ENCODE measurements around the gene PHLDA2.

PHLDA2 gene

DNA sequence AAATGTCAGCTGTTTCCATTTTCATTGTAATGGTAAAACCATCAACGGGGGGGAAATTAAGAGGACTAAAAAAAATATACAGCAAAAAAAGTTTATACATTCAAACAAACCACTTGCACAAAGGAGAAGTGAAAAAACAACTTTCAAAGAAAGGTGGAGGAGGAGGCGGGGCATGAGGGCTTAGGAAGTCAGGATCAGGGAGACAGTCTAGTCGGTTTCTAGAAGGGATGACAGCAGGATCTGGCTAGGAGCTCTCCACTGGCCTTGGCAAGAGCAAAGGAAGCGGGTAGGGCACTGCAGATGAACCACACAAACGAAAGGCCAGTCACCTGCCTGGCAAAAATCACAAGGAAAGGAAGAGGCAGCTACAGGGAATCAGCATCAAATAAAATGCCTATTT lies 31.9 kb upstream of the PHLDA2 start:
- no peak overlapping the region for H3K4me3 ChIP-seq (ENCODE audit: insufficient read depth, low read depth, low read length, poor library complexity, severe bottlenecking)
- H3K9me3 ChIP-seq (ENCODE audit: control insufficient read depth, low read length): no peaks in the 10 kb centered on the region
- no peak overlapping the region for H3K27ac ChIP-seq (ENCODE audit: insufficient read depth, low read length, poor library complexity, severe bottlenecking)
- H3K27me3 ChIP-seq (replicated peaks; ENCODE audit: control insufficient read depth, insufficient read depth, low read length, poor library complexity, severe bottlenecking): no peaks in the 10 kb centered on the region
- no peaks in the 10 kb centered on the region for H3K4me1 ChIP-seq (ENCODE audit: control insufficient read depth, insufficient read depth, low read length, poor library complexity, severe bottlenecking)
- no peak for DNase-seq
- peaks cover 90% of the 10 kb centered on the region for H3K36me3 ChIP-seq (ENCODE audit: control insufficient read depth, insufficient read depth, low read length)

DNA sequence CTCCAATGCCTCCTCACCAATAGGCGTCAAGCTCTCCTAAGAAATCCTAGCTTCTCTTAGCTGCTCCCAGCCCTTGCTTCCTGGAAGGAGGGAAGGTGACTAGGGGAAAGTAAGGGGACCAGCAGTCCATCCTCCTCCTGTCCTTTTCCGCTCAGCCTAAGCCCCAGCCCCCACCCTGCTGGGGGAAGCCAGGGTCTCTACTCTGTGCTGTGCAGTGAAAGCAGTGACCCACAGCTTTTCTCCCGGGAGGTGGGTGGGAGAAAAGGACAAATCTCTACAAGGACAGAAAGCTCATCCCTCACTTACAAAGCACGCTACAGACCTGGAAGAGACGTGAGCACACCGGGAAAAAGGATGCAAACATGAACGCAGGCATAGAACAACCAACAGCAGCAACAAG lies 30.9 kb upstream of the PHLDA2 start:
- Histone ChIP-seq H3K4me1 (ENCODE audit: control insufficient read depth, insufficient read depth, low read length, poor library complexity, severe bottlenecking) (no peaks in the 10 kb centered on the region), H3K4me3 (ENCODE audit: insufficient read depth, low read depth, low read length, poor library complexity, severe bottlenecking) (no peak overlapping the region), H3K36me3 (ENCODE audit: control insufficient read depth, insufficient read depth, low read length) (peaks cover 88% of the 10 kb centered on the region), H3K27me3 (replicated peaks; ENCODE audit: control insufficient read depth, insufficient read depth, low read length, poor library complexity, severe bottlenecking) (no peaks in the 10 kb centered on the region), H3K9me3 (ENCODE audit: control insufficient read depth, low read length) (no peaks in the 10 kb centered on the region), H3K27ac (ENCODE audit: insufficient read depth, low read length, poor library complexity, severe bottlenecking) (no peak overlapping the region)
- DNase-seq: no peak

DNA sequence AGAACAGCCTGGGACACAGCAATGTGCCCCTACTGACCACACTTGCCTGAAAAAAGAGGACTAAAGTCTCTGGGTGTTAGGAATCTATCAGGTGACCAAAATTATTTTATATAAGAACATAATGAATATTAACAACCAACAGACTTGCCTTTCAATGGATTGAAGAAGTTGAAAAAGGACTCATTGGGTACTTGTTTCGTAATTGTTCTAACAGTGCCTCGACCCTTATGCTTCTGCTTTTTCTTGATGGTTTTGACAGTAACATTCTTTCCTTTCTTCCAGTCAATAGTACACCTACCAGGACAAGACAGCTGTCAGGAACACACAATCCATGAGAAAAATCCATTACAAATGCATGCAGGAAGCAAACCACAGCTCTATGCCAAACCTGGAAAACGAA lies 29.0 kb upstream of the PHLDA2 start:
- Histone ChIP-seq H3K27me3 (replicated peaks; ENCODE audit: control insufficient read depth, insufficient read depth, low read length, poor library complexity, severe bottlenecking) (no peaks in the 10 kb centered on the region), H3K4me1 (ENCODE audit: control insufficient read depth, insufficient read depth, low read length, poor library complexity, severe bottlenecking) (no peaks in the 10 kb centered on the region), H3K4me3 (ENCODE audit: insufficient read depth, low read depth, low read length, poor library complexity, severe bottlenecking) (no peak overlapping the region), H3K9me3 (ENCODE audit: control insufficient read depth, low read length) (no peaks in the 10 kb centered on the region), H3K36me3 (ENCODE audit: control insufficient read depth, insufficient read depth, low read length) (peaks cover 90% of the 10 kb centered on the region), H3K27ac (ENCODE audit: insufficient read depth, low read length, poor library complexity, severe bottlenecking) (no peak overlapping the region)
- no peak for DNase-seq

DNA sequence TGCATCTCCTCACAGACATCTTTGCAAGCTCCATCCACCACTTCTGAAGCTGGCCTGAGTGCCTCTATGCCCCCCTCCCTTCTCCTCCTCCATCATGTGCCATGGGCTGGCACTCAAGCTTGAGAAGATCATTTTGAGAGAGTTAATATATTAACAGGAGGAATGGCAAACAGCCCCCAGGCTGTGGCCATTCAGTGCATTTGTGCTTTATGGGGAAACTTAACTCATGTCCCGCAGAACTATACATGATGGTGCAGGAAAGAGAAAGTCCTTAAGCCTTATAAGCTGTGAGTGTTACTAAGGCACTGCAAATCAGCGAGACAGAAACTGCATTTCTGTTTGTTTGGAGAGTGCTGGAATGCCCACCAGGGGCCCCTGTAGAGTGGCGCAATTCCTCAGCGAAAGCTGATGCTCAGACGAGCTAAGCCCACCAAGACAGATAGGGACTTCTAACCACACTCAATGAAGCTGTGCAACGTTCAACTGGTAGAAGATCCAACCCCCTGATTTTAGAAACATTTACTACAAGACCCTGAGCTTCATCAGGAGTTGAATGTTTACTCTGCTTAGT lies 26.8 kb upstream of the PHLDA2 start:
- Histone ChIP-seq H3K27ac (ENCODE audit: insufficient read depth, low read length, poor library complexity, severe bottlenecking) (no peak overlapping the region), H3K4me1 (ENCODE audit: control insufficient read depth, insufficient read depth, low read length, poor library complexity, severe bottlenecking) (no peaks in the 10 kb centered on the region), H3K36me3 (ENCODE audit: control insufficient read depth, insufficient read depth, low read length) (peaks cover 96% of the 10 kb centered on the region), H3K4me3 (ENCODE audit: insufficient read depth, low read depth, low read length, poor library complexity, severe bottlenecking) (no peak overlapping the region), H3K9me3 (ENCODE audit: control insufficient read depth, low read length) (no peaks in the 10 kb centered on the region), H3K27me3 (replicated peaks; ENCODE audit: control insufficient read depth, insufficient read depth, low read length, poor library complexity, severe bottlenecking) (no peaks in the 10 kb centered on the region)
- no peak for DNase-seq

DNA sequence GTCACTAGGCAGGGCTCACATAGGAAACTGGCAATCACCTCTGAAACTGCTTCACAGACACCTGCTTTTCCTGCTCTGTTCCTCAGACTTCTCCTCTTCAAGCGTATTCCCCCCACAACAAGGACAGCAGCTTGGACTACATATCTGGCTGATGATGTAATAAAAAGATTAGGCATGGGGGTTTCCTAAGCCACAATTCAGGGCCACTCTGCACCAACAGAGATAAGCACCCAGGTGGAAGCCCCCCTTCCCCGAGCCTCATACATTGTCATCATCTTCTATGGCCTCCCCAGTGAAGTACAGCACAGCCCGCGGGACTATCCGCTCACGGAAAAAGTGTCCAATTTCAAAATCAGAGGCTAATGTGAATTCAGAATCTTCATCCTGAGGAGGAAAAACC lies 25.0 kb upstream of the PHLDA2 start:
- Histone ChIP-seq H3K9me3 (ENCODE audit: control insufficient read depth, low read length) (no peaks in the 10 kb centered on the region), H3K27ac (ENCODE audit: insufficient read depth, low read length, poor library complexity, severe bottlenecking) (no peak overlapping the region), H3K4me1 (ENCODE audit: control insufficient read depth, insufficient read depth, low read length, poor library complexity, severe bottlenecking) (no peaks in the 10 kb centered on the region), H3K36me3 (ENCODE audit: control insufficient read depth, insufficient read depth, low read length) (peaks cover 96% of the 10 kb centered on the region), H3K27me3 (replicated peaks; ENCODE audit: control insufficient read depth, insufficient read depth, low read length, poor library complexity, severe bottlenecking) (no peaks in the 10 kb centered on the region), H3K4me3 (ENCODE audit: insufficient read depth, low read depth, low read length, poor library complexity, severe bottlenecking) (no peak overlapping the region)
- DNase-seq: no peak

DNA sequence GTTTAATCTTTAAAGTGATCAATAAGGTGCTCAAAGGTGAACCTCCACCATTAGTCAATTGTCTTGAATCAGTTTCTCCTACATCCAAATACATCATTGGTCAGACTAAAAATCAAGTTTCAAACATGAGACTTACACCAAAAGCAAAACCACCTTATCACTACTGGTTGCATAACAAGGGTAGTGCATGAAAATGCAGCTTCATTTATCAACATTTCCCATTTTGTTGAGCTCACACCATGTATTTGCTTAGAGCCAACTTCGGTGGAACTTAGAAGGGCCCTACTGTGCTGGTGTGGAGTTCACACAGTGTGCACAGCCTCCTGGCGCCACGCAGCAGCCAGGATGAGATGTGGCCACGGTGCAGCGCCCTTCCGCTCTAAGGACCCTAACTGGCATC lies 23.1 kb upstream of the PHLDA2 start:
- H3K27me3 ChIP-seq (replicated peaks; ENCODE audit: control insufficient read depth, insufficient read depth, low read length, poor library complexity, severe bottlenecking): no peaks in the 10 kb centered on the region
- H3K36me3 ChIP-seq (ENCODE audit: control insufficient read depth, insufficient read depth, low read length): peaks cover 94% of the 10 kb centered on the region
- H3K4me3 ChIP-seq (ENCODE audit: insufficient read depth, low read depth, low read length, poor library complexity, severe bottlenecking): no peak overlapping the region
- no peak overlapping the region for H3K27ac ChIP-seq (ENCODE audit: insufficient read depth, low read length, poor library complexity, severe bottlenecking)
- DNase-seq: no peak
- H3K9me3 ChIP-seq (ENCODE audit: control insufficient read depth, low read length): no peaks in the 10 kb centered on the region
- H3K4me1 ChIP-seq (ENCODE audit: control insufficient read depth, insufficient read depth, low read length, poor library complexity, severe bottlenecking): no peaks in the 10 kb centered on the region

DNA sequence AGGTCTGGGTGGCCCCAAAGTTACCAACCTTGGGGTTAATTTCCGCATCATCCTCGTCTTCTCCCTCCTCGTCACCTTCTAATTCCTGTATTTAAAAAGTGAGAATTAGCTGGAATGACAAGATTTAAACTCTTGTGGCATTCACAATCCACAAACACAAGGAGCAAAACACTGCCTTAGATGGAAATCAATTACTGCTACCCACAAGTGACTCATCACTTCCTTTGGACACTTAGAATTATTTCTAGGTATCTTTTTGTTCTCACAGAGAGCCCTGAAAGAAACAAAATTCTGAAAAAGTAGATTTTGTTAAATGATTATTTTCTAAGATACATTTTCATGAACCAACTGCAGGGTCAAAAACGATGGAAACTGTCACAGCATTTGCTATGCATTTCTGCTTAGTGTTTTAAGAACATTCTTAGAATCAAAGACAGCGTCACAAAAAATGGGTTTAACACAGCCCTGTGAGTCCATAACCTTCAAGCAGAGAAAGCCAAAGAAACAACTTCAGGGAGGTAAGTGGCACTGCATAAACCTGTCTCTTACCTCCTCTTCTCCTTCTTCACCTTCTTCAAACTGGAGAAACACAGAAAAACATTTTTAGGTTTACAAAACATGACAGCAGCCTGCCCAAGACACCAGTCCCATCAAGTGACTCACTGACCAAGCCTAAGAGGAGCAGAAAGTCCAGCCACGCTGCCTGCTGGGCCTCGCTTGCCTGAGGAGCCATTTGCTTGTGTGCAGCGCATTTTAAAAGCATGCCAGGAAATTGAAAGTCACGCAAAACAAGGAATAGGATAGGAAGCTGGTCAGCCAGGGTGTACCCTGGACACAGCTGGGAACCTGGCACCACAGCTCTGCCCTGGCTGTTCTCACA lies 22.3 kb upstream of the PHLDA2 start:
- Histone ChIP-seq H3K36me3 (ENCODE audit: control insufficient read depth, insufficient read depth, low read length) (peaks cover 93% of the 10 kb centered on the region), H3K27ac (ENCODE audit: insufficient read depth, low read length, poor library complexity, severe bottlenecking) (no peak overlapping the region), H3K4me3 (ENCODE audit: insufficient read depth, low read depth, low read length, poor library complexity, severe bottlenecking) (no peak overlapping the region), H3K4me1 (ENCODE audit: control insufficient read depth, insufficient read depth, low read length, poor library complexity, severe bottlenecking) (peaks cover 3% of the 10 kb centered on the region), H3K9me3 (ENCODE audit: control insufficient read depth, low read length) (no peaks in the 10 kb centered on the region), H3K27me3 (replicated peaks; ENCODE audit: control insufficient read depth, insufficient read depth, low read length, poor library complexity, severe bottlenecking) (no peaks in the 10 kb centered on the region)
- no peak for DNase-seq

DNA sequence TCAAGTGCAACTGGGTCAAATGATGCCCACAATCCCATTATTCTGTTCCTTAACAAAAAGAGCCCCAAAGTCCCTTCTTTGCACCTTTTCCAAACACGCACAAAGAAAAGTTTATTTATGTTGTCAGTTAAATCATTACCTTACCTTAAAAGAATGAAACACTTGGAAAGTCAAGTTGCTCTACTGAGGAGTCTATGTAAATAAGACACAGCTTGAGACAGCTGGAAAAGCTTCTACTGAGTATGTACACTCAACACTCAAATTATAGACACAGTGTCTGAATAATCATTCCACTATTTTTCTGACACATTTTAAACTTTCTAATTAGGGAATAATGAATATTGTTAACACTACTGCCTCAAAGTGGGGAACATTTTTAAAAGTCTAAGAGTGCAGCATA lies 21.6 kb upstream of the PHLDA2 start:
- H3K9me3 ChIP-seq (ENCODE audit: control insufficient read depth, low read length): no peaks in the 10 kb centered on the region
- peaks cover 91% of the 10 kb centered on the region for H3K36me3 ChIP-seq (ENCODE audit: control insufficient read depth, insufficient read depth, low read length)
- H3K27ac ChIP-seq (ENCODE audit: insufficient read depth, low read length, poor library complexity, severe bottlenecking): no peak overlapping the region
- peaks cover 9% of the 10 kb centered on the region for H3K4me1 ChIP-seq (ENCODE audit: control insufficient read depth, insufficient read depth, low read length, poor library complexity, severe bottlenecking)
- H3K27me3 ChIP-seq (replicated peaks; ENCODE audit: control insufficient read depth, insufficient read depth, low read length, poor library complexity, severe bottlenecking): no peaks in the 10 kb centered on the region
- H3K4me3 ChIP-seq (ENCODE audit: insufficient read depth, low read depth, low read length, poor library complexity, severe bottlenecking): no peak overlapping the region
- no peak for DNase-seq

DNA sequence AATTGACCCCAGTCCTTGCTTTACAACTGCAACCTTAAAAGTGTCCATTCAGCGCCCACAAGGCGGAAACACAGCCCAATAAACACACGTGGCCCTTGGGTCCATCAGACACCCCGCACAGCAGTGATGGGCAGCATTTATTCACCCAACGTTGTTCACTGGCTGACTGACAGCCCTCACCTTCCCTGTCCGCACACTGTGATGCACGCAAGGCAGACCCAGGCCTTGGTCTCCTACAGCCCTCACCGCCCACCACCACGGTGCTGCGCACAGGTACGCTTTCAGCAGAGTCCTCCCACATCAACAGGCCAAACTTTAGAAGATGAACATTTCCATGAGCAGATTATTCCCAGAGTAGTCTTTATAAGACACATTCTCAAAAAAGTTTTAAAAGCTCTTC lies 20.7 kb upstream of the PHLDA2 start:
- no peak for DNase-seq
- H3K36me3 ChIP-seq (ENCODE audit: control insufficient read depth, insufficient read depth, low read length): peaks cover 84% of the 10 kb centered on the region
- H3K9me3 ChIP-seq (ENCODE audit: control insufficient read depth, low read length): no peaks in the 10 kb centered on the region
- H3K27ac ChIP-seq (ENCODE audit: insufficient read depth, low read length, poor library complexity, severe bottlenecking): no peak overlapping the region
- H3K4me3 ChIP-seq (ENCODE audit: insufficient read depth, low read depth, low read length, poor library complexity, severe bottlenecking): no peak overlapping the region
- peaks cover 16% of the 10 kb centered on the region for H3K4me1 ChIP-seq (ENCODE audit: control insufficient read depth, insufficient read depth, low read length, poor library complexity, severe bottlenecking)
- no peaks in the 10 kb centered on the region for H3K27me3 ChIP-seq (replicated peaks; ENCODE audit: control insufficient read depth, insufficient read depth, low read length, poor library complexity, severe bottlenecking)

DNA sequence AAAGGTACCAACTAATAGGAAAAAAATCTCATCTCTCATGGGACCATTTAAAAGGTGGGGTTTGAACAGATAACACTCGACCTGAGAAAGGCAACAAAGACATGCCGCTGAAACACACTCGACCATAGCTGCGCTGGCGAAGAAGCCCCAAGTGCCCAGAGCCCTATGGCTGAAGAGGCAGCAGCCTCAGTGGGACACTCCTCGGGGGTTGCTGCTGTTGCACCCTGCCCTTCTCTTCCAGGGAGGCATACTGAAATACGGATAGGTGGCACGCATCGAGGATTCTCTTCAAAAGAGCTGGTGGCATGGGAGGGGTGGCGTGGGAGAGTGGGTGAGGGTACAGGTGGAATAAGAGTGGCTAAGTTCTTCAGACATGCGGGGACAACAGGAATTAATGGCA lies 18.5 kb upstream of the PHLDA2 start:
- Histone ChIP-seq H3K9me3 (ENCODE audit: control insufficient read depth, low read length) (no peaks in the 10 kb centered on the region), H3K27me3 (replicated peaks; ENCODE audit: control insufficient read depth, insufficient read depth, low read length, poor library complexity, severe bottlenecking) (no peaks in the 10 kb centered on the region), H3K4me3 (ENCODE audit: insufficient read depth, low read depth, low read length, poor library complexity, severe bottlenecking) (no peak overlapping the region), H3K4me1 (ENCODE audit: control insufficient read depth, insufficient read depth, low read length, poor library complexity, severe bottlenecking) (peaks cover 19% of the 10 kb centered on the region), H3K36me3 (ENCODE audit: control insufficient read depth, insufficient read depth, low read length) (peaks cover 70% of the 10 kb centered on the region), H3K27ac (ENCODE audit: insufficient read depth, low read length, poor library complexity, severe bottlenecking) (no peak overlapping the region)
- no peak for DNase-seq

Data from effector memory CD4-positive, alpha-beta T cell (primary cell).